Measurements from ENCODE around the gene FMNL3. TPM values are rescaled to one million over a fixed set of nuclear protein-coding genes. Genes with fewer than 3 reads are reported as not detected.

The FMNL3 gene
- total RNA-seq, 1 experiment from 2014 or later = 3.5 TPM

DNA sequence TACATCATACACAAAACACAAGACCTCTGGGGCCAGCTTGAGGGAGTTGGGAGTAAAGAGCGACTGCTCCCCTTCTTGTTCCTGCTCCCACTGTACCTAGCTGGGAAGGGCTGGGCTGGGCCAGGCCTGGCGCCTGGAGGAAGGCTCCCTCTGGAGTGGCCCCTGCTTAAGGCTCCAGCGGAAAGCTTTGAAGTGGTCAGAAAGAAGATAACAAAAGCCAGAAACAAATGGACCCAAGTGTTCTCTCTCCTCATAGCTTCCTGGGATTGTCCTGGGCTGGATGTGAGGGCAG lies 58.5 kb downstream of the FMNL3 start:
- RAD21 ChIA-PET (ENCODE audit: low non-redundant PET in 1 of 2, low total read pairs in 2 of 2, uncharacterized antibody in 2 of 2, unreplicated experiment in 2 of 2) = no interaction called here
- CTCF ChIA-PET = interaction anchor here (0.9 to 1.8 kb wide), 2 partner anchors 11 to 93 kb away, joined by 4 to 6 read pairs; partner anchors contain the start of gene TMBIM6
- Histone ChIP-seq H3K36me3 (ENCODE audit: control insufficient read depth in 1 of 2, insufficient read depth in 2 of 2, low read length in 2 of 2) (no peaks in the 10 kb centered on the region), H3K4me2 (ENCODE audit: low read length) (no peak overlapping the region), H2AFZ (ENCODE audit: low read depth, low read length, poor library complexity, severe bottlenecking) (no peak overlapping the region), H3K27ac (ENCODE audit: low read depth, low read length) (no peak overlapping the region; the same call in 1 of the 2 replicates), H3K4me1 (ENCODE audit: control insufficient read depth in 1 of 2, insufficient read depth in 2 of 2, low read length in 2 of 2) (peaks cover 0 to 4% of the 10 kb centered on the region in 2 experiments; a peak in 2 of 4 replicates), H3K9ac (ENCODE audit: low read length) (no peak overlapping the region), H4K20me1 (ENCODE audit: insufficient read depth) (no peaks in the 10 kb centered on the region), H3K9me3 (ENCODE audit: control insufficient read depth in 1 of 2, insufficient read depth in 1 of 2, low read depth in 1 of 2, low read length in 2 of 2) (no peaks in the 10 kb centered on the region), H3K27me3 (ENCODE audit: insufficient read depth, low read length) (no peaks in the 10 kb centered on the region), H3K9me2 (ENCODE audit: insufficient read depth) (no peaks in the 10 kb centered on the region), H3K4me3 (replicated peaks in 1 of 2; ENCODE audit: low read depth in 1 of 2, low read length in 2 of 2) (no peak overlapping the region), H3K79me2 (ENCODE audit: insufficient read depth, low read length) (no peaks in the 10 kb centered on the region)
- ATAC-seq (no peak), DNase-seq (ENCODE audit: low read depth, low spot score) (no peak)
- no TSS peak for BruUV-seq (replicated peaks)
- TF ChIP-seq ELF1 (IDR thresholded peaks at IDR 0.05; ENCODE audit: borderline replicate concordance, low read depth) (no peak), CEBPB (IDR thresholded peaks at IDR 0.05; ENCODE audit: low read depth) (no peak), MAX (IDR thresholded peaks at IDR 0.05) (no peak), FOSL1 (IDR thresholded peaks at IDR 0.05; ENCODE audit: low read depth) (no peak), CBX3 (IDR thresholded peaks at IDR 0.05; ENCODE audit: low read depth) (no peak), ATF3 (IDR thresholded peaks at IDR 0.05) (no peak), EZH2 (IDR thresholded peaks at IDR 0.05) (no peak), TCF7L2 (IDR thresholded peaks at IDR 0.05; ENCODE audit: borderline replicate concordance, extremely low read depth, insufficient read depth, insufficient read length) (no peak), ZNF274 (IDR thresholded peaks at IDR 0.05; ENCODE audit: low read depth, low read length) (no peak), POLR2AphosphoS5 (IDR thresholded peaks at IDR 0.05; ENCODE audit: low read depth, low read length) (no peak), POLR2A (IDR thresholded peaks at IDR 0.05; ENCODE audit: borderline replicate concordance, extremely low read depth, insufficient read depth, insufficient read length) (no peak), RAD21 (IDR thresholded peaks at IDR 0.05; ENCODE audit: low read depth) (no peak), SP1 (IDR thresholded peaks at IDR 0.05; ENCODE audit: low read depth) (no peak)
- POLR2A ChIA-PET = interaction anchor here (1.3 to 2.5 kb wide), 2 partner anchors 13 to 93 kb away, joined by 4 to 14 read pairs; partner anchors contain the start of gene TMBIM6
- intact Hi-C loops (cut with micrococcal nuclease) = loop anchor here (10.0 kb wide), 1 partner anchor 186 kb away; no protein-coding TSS in a partner anchor
